Activated CD4-positive, alpha-beta T cell treated with anti-CD3 and anti-CD28 coated beads, Interleukin-2, Interleukin-4, amounts not matched to agents 100 ng/mL and 50 ng/mL, durations not matched to agents 16 hours and 8 hours (primary cell): Measurements from ENCODE around the gene CFAP97D1.
"Not testable (repeated sequence)": the region's sequence is repeated elsewhere in the genome, so short reads cannot be mapped to it uniquely, and the experiment has no call there.

Source experiments
- DNase-seq: peaks from one replicate; pipeline ENCODE4 v3.0.0-alpha.2; 2020; ENCODE audit warnings: low spot score

The CFAP97D1 gene

DNA sequence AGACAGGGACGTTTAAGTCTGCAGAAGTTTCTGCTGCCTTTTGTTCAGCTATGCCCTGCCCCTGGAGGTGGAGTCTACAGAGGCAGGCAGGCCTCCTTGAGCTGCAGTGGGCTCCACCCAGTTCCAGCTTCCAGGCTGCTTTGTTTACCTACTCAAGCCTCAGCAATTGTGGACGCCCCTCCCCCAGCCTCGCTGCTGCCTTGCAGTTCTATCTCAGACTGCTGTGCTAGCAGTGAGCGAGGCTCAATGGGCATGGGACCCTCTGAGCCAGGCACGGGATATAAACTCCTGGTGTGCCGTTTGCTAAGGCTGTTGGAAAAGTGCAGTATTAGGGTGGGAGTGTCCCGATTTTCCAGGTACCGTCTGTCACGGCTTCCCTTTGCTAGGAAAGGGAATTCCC is 17.8 kb downstream of the CFAP97D1 start:
- not testable (repeated sequence) for DNase-seq

DNA sequence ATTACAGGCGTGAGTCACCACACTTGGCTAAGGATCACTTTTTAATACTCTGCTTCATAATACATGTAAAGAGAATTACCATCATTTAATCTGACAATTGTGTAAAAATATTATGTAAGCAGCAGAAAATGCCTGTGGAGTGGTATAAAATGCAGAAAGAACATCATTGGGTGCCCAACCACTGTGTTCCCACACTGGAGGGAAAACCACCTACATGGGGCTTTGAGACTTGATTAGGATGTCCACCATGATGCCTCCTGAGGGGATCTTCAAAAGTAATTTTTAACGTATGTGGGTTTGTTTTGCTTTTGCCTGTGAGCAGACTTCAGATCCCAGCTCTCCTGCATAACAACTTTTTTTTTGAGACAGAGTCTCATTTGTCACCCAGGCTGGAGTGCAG is 18.8 kb downstream of the CFAP97D1 start:
- no peak for DNase-seq

DNA sequence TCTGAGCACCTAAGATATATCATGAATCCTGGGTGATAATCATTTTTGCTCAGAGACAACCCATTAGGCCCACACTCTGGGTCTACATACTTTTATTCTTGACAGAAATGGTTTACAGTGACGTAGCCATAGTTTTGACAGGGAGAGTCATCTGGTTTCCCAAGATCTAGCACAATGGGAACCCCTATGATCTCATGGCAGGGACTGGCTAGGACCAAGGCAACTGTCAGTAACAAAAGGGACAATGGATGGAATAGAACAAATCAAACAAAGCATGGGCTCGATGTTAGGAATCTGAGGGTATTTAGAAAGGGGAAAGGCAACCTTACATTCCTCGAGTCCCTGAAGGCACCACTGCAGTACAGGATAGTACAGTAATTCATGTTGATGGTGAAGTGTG is 20.5 kb downstream of the CFAP97D1 start:
- DNase-seq = no peak

DNA sequence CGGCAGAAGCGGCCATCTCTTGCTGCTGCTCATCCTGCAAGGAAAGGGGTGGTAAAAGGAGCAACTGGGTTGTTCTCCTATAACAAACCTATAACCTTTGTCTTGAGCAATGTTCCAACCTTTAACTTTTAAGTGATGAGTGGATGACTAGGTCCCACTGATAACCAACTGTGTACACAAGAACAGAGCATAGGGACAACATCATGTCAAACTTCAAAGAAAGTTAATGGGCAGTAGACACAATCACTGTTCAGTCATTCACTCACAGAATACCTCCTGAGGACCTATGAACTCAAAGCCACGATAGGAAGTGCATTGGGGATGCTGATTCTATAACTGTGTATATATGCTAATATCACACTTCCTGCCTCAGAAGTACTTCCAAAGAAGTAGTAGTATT is 21.6 kb downstream of the CFAP97D1 start:
- no peak for DNase-seq

DNA sequence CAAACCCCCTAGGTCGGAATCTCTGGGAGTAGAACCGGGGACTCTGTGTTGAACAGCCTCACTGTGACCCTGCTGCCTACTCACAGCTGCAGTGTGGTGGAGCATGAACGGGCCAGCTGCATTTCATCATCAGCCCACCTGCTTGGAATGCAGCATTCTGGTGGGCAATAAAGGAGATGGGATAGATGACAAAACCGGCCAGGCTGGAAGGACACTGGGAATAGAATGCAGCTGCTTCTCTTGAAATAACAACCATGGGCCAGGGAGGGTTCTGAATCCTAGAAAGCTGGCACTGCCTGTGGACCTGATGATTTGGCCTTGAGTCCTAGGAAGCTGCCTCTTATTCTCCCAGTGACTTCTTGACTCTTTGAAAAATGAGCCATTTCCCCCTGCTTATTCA is 23.5 kb downstream of the CFAP97D1 start:
- no peak for DNase-seq

DNA sequence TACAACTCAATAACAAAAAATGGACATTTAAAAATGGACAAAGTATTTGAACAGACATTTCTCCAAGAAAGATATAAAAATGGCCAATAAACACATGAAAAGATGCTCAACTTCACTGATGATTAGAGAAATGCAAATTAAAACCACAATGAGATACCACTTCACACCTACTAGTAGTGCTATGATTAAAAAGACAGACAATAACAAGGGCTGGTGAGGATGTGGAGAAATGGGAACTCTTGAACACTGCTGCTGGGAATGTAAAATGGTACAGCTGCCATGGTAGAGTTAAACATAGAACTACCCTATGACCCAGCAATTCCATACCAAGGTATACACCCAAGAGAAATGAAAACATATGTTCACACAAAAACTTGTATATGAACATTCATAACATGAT is 24.9 kb downstream of the CFAP97D1 start:
- DNase-seq = no peak

DNA sequence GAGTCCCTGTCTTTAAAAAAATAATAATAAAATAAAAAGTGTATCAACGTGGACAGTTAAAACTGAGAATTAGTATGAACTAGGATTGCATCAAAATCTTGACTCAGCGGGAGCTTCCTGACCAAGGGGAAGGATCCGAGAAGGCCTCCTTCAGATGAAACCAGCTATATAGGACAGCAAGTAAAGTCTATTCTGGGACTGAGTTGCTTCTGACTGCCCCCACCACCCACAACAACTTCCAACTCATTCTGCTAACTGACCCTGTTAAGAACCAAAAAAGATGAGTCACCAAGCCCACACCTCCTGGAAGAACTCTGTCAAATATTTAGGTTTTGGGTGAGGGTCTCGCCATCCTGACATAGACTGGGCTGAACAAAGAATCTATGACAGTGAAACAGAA is 27.8 kb downstream of the CFAP97D1 start:
- no peak for DNase-seq

DNA sequence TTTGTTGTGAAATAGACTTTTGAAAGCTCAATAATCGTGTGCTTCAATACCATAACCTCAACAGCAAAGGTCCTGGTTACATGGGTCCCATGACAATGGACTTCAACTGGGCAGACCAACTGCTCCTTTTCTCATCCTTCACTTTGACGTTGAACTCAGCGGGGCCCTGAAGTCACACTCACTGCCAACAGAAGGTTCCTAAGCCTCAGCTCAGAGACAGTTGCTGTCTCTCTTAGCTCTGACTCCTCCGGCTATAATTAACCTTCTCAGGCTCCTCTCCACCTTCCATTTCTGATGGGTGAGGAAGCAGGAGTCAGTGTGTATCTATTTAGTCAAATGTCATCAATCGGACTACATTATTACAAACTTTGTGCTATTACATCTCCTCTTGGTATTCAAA is 28.9 kb downstream of the CFAP97D1 start:
- DNase-seq = no peak

DNA sequence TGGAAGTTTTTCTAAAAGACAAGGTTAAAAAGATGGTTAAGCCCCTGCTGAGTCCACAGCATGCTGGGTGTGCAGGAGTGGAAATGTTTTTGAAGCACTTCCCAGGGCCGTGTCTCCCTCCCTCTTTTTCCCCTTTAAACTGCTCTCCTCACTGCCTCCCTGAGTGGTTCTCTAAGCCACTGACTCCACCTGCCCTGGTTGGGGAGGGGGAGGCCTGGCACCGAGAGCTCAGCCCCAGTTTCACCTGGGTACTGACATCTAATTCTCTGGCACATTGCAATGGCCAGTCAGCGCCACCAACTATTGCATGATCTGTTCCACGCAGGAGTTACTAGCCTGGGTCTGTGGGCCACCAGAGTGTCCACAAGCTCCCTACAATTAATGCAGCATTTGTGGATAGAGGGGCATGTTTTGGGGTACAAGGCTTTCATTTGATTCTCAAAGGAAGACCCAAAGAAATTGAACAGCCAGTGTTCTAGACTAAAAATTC is 30.0 kb downstream of the CFAP97D1 start:
- DNase-seq = no peak

DNA sequence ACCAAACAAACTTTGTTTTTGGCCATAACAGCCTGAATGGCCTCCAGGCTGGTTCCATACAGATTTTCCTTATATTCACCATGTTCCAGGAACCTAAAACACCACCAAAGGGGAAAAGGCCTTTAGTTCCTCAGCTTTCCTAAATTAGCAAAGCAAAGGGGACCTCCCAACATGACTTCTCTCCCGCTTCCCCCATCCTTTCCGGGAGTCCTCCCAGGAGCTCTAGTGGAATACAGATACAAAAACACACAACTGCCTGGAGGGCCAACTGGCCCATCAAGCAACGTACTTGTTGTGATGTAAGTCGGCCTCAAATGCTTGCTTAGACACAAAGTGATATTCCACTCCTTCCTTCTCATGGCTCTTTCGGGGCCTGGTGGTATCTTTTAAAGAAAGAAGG is 30.6 kb downstream of the CFAP97D1 start:
- no peak for DNase-seq

DNA sequence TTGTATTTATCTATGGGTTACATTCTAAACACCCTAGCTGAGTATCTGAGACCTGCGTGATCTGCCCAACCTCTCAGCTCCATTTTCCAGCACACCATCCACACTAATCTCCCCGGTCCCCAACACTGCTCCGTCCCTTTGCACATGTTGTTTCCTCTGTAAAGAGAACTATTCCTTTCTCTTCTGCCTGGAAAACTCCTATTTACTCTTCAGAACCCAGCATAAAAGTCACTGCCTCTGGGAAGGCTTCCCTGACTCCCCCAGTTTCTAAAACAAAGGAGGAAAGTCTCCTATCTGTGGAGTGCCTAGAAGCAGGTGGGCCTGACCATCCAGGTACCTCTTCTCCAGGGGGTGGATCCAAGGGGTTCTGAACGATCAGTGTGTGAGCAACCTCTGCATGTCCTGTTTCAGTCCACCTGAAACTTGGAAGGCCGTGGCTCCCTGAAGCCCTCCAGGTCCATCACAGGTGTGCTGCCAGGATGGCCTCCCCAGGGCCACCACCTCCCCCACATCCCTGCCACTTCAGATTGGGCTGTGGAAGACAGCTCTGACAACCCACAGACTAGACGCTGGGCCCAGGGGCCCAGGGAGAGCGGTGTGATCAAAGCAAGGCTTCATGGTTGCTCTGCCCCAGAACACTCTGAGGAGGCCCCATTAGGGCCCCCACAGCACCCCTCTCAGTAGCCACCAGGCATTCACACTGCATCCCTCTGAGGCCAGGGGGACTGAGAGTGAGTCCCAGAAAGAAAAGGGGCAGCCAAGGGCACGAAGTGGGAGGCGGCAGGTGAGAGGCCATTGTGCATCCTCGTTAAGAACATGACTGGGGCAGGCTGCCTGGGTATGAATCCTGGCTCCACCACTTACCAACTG is 32.4 kb downstream of the CFAP97D1 start:
- no peak for DNase-seq

DNA sequence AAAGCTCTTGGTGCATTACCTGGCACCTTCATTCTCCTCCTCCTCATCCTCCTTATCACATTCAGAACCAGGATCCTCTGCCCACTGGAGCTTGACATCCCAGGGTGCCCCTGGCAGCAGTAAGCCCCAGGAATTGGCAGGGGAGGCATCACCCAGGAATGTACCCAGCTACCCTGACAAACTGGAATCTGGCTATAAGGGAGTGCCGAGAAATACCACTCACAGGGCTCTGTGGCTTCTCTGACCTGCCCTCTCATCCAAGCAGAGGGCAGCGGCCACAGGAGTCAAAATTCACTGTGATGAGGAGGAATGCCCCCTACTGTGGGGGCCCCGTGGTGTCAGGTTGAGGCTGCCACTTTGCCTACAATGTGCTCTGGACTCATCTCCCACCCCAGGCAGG is 33.2 kb downstream of the CFAP97D1 start:
- no peak for DNase-seq

DNA sequence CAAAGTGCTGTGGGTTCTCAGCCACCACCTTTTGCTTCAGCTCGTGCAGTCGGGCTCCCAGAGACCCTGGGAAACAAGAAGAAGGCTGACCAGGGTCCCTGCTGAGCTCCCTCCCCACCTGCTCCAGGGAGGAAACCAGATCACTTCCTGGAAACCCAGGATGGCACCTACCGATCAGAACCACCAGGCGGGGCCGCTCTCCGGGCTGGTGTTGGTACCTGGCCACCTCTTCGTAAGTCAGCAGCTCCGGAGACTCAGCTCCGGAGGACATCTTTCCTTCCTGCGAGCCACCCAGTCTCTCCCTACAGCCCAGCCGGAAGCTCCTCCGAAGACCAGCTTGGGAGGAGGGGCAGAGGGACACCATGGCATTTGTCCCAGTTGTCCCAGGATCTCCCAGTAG is 33.8 kb downstream of the CFAP97D1 start:
- no peak for DNase-seq

DNA sequence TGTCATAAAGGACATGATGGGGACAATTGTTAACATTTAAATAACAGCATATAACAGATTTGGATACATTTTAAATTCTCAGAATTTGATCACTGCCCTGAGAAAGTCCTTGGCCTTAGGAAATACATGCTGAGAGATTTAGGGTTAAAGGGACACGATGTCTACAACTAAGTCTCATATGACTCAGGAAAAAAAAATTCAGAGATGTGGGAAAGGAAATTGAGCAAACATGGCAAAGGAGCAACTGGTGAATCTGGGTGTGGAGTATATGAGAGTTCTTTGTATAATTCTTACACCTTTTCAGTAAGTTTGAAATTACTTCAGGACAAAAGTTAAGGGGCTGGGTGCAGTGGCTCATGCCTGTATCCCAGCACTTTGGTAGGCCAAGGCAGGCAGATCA is 34.5 kb downstream of the CFAP97D1 start:
- DNase-seq = no peak

DNA sequence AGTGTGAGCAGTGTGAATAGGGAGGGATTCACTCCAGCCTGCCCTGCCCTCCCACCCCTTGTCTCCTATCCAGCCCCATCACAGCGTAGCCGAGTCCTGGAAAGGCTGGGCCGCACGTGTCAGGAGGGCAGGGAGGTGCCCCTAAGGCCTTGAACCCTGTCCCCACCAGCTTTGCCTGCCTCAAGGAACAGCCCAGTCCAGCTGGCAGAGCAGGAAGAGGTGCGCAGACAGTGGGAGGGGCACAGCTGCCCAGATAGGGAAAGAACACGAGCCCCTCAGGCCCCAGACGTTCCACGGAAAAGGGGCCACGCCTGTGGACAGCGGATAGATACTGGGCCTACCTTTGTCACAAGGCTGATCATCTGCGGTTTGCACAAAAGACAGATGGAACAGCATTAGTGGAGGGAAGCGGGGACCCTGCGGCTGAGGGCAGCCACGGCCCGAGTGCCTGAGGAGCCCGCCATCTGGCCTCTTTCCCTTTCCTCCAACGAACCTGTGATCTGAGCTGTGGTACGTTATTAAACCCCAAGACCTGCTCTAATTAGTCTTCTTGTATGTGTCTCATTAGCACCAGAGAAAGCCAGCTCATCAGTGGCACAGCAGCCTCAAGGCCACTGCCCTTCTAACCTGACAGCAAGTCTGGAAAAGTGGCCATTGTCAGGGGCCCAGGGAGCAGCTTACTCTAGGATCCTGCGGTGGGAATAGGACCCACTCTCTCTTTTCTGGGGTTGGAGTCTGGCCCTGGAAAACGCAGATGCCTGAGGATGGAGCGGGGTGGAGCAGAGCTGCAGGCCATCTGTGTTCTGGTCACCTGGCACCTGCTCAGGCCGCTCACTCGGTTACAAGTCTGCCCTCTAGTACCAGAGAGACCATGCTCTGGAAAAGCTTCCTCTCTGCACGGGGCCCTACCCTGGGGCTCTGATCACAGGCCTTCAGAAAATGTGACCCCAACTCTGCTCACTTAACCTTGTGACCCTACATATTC is 36.4 kb downstream of the CFAP97D1 start:
- no peak for DNase-seq

DNA sequence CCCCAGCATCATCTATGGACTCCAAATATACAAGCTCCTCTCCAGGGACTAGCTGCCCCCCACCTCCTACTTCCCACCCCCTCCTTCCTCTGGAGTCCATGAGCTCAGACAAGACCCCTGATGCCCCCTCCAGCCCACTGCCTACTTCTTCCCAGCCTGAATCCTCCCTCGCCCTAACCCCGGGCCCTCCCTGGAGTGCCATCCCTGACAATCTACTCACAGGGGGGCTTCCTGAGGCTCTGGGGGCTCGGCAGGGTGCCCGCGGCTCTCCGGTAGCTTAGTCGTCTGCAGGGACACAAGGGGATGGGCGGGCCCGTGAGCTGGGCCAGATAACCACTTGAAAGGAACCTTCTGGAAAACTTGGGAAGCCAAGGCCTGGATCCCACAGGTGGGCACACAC is 37.6 kb downstream of the CFAP97D1 start:
- no peak for DNase-seq

DNA sequence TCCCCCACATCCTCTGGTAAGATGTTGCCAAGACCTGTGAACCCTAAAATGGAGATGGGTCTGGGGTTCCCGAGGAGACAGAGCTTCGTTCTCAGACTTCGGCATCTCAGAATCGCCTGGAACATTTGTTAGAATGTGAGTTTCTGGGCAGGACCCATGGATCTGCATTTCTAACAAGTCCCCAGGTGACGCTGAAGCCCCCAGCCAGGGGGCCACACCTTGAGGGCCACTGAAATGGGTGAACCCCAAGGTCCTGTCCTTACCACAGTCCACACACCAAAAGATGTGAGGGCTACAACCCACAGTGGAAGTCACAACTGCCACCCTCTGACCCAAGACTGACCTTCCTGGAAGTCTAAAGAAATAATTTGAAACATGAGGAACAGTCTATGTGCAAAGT is 38.7 kb downstream of the CFAP97D1 start:
- DNase-seq = no peak

DNA sequence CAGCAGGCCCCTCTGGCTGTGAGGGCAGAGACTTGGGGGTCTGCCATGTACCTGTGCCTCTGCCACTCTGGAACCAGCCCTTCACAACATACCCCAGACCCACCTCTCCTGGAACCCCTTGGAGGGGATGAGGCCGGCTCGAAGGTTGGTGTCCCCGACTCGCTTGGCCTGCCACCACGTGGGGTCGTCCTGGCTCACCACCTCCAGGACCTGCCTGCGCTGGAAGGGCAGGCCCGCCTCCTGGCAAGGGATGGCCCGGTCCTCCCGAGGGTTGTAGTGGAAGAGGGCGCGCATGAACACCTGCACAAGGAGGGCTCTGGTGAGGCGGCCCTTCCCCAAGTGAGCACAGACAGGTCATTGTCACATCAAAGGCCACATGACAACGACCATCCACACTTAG is 40.5 kb downstream of the CFAP97D1 start:
- no peak for DNase-seq

DNA sequence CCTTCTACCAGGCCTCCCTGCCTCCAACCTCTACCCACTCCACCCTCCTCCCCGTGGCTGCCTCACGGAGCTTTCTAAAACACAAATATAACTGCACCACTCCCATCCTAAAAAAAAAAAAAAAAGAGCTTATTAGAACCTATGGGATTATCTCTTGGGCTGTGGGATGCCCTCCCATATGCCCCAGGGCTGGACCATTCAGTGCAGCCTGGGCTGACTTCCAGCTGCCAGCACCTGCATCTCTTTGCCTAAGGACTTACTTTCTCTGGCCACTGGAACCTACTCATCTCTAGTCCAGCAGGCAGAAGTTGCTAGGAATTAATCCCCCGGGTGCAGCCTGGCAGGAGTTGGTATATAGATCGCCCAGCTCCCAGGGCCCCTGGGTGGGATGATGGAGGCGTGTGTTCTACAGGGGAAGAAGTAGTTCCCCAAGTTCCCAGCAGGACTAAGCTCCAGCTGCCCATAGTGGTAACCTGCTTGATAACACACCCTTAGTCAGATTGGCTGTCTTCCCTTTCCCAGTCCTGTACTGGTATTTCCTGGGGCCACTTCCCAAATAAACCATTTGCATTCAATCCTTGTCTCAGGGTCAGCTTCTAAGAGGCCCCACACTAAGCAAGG is 42.4 kb downstream of the CFAP97D1 start:
- no peak for DNase-seq

DNA sequence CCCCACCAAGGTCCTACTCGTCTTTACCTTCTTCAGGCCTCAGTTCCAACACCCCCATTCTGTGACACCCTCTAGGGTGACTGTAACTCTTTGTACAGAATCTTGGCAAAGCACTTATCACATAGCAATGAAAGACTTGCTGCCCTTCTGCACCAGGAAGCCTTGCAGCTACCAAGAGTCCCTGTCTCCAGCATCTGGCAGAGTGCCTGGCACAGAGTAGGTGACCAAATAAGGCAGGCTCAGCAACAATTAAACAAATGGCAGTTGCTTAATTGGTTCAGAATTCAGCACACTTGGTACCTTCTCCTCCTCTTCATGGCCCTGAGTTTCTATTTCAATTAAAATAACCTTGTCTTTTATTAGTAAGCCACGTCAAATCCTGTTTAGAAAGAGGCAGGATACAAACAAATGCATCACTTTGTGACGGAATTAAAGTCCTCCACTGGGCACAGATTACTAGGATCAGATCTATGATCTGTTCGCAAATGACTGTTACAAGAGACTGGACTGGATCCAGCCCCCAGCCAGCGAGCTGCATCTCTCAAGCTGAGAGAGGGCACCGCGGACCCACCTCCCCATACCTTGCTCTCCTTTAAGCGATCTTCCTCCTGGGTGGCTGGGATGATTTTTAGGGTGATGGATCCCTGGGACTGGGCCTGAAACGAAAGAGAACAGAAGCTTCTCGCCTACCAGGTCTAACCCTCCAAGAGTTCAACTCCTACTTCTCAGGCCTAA is 43.3 kb downstream of the CFAP97D1 start:
- no peak for DNase-seq

DNA sequence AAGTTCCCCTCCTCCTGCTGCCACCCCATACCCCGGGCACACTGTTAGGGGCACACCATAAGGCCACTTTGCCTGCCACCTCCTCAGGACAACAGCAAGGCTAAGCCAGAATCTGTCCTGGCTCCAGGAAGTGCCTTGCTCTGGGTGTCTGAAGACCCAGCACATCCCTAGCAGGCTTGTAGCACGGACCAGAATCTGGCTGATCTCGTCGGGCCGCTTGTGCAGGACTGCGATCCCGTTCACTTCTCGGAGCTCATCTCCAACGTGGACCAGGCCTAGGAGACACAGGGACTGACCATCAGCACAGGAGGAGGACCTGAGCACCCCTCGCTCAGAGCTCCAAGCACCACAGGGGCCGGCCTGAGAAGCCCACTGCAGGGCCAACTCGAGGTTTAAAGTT is 45.3 kb downstream of the CFAP97D1 start:
- DNase-seq = no peak

DNA sequence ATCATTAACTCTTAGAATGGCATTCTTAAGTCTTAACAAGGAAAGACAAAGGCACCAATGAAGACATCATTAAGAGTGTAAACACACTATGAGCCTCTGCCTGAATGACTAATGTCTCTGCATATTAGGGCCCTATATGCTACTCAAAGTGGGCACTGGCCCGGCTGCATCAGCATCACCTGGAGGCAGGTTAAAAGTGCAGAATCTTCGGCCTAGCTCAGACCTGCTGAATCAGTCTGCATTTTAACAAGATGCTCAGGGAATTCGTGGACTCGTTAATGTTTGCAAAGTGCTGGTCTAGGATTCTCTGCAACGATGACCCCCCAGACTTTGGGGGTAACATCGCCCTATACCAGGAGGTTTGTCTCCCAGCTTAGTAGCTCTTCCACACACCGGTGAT is 46.0 kb downstream of the CFAP97D1 start:
- DNase-seq = no peak
